ENCODE data around the gene ZNF280D. TPM values are rescaled to one million over a fixed set of nuclear protein-coding genes. Genes with fewer than 3 reads are reported as not detected.

ZNF280D gene
- total and polyA plus RNA-seq, 2 donors (not counting 1 experiment from before 2014, with no cell fraction given): 11.9 to 37.7 TPM

DNA sequence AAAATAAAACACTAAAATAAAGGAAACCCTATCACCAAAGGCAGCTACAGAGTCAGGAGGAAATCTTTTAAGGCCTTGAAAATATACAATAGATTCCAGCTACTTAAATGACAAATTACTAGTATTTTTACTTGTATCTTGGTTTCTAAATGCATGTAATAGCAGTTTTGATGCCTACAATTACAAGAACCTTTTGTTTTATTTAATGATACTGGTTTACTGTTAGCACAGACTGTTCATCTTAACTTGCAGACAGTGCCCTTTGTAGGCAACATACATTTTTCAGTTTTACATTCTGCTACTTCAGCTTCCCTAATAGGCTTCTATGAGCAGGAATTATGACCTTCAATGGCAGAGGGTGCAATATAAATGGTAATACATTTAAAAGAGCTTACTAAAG, 54.1 kb downstream of the ZNF280D start:
- no peaks in the 10 kb centered on the region for H3K27me3 ChIP-seq (ENCODE audit: control insufficient read depth, insufficient read depth, low read length)
- no peak overlapping the region for H3K27ac ChIP-seq (ENCODE audit: insufficient read depth, low read length)
- H3K79me2 ChIP-seq (ENCODE audit: control insufficient read depth, insufficient read depth, low read length): no peaks in the 10 kb centered on the region
- no peak overlapping the region for H3K4me3 ChIP-seq (replicated peaks in 1 of 4; ENCODE audit: control extremely low read depth in 1 of 4, insufficient read depth in 1 of 4, low read depth in 3 of 4, low read length in 4 of 4)
- peaks cover 2% of the 10 kb centered on the region for H3K36me3 ChIP-seq (ENCODE audit: control insufficient read depth, insufficient read depth, low read length)
- no peaks in the 10 kb centered on the region for H3K9me3 ChIP-seq (ENCODE audit: control insufficient read depth, insufficient read depth, low read depth, low read length)
- H2AFZ ChIP-seq (ENCODE audit: low read length): no peak overlapping the region
- TF ChIP-seq EZH2 (IDR thresholded peaks at IDR 0.05; ENCODE audit: low read length, missing control alignments): no peak
- TF ChIP-seq, protein P1, sequence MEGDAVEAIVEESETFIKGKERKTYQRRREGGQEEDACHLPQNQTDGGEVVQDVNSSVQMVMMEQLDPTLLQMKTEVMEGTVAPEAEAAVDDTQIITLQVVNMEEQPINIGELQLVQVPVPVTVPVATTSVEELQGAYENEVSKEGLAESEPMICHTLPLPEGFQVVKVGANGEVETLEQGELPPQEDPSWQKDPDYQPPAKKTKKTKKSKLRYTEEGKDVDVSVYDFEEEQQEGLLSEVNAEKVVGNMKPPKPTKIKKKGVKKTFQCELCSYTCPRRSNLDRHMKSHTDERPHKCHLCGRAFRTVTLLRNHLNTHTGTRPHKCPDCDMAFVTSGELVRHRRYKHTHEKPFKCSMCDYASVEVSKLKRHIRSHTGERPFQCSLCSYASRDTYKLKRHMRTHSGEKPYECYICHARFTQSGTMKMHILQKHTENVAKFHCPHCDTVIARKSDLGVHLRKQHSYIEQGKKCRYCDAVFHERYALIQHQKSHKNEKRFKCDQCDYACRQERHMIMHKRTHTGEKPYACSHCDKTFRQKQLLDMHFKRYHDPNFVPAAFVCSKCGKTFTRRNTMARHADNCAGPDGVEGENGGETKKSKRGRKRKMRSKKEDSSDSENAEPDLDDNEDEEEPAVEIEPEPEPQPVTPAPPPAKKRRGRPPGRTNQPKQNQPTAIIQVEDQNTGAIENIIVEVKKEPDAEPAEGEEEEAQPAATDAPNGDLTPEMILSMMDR (conservative IDR thresholded peaks at IDR 0.05 in 1 of 2, IDR thresholded peaks at IDR 0.05 in 1 of 2; ENCODE audit: low read depth in 1 of 2, low read length in 2 of 2): no peak
- H3K9ac ChIP-seq (ENCODE audit: insufficient read depth, low read length): no peak overlapping the region
- H3K4me2 ChIP-seq (ENCODE audit: extremely low read depth, insufficient read depth, low read length): no peak overlapping the region
- H4K20me1 ChIP-seq (ENCODE audit: control insufficient read depth, extremely low read depth, insufficient read depth, low read length): no peaks in the 10 kb centered on the region
- H3K4me1 ChIP-seq (ENCODE audit: control insufficient read depth, extremely low read depth, insufficient read depth, low read length): no peaks in the 10 kb centered on the region
- DNase-seq (ENCODE audit: low read depth in 2 of 2): no peak

GRCh38 chr15:56678571-56678970, 54.7 kb downstream of the ZNF280D start:
- no peak for DNase-seq (ENCODE audit: low read depth in 2 of 2)
- H3K9ac ChIP-seq (ENCODE audit: insufficient read depth, low read length): no peak overlapping the region
- no peaks in the 10 kb centered on the region for H3K4me1 ChIP-seq (ENCODE audit: control insufficient read depth, extremely low read depth, insufficient read depth, low read length)
- H3K27me3 ChIP-seq (ENCODE audit: control insufficient read depth, insufficient read depth, low read length): no peaks in the 10 kb centered on the region
- H3K4me2 ChIP-seq (ENCODE audit: extremely low read depth, insufficient read depth, low read length): no peak overlapping the region
- no peak for TF ChIP-seq EZH2 (IDR thresholded peaks at IDR 0.05; ENCODE audit: low read length, missing control alignments)
- TF ChIP-seq, protein P1 (conservative IDR thresholded peaks at IDR 0.05 in 1 of 2, IDR thresholded peaks at IDR 0.05 in 1 of 2; ENCODE audit: low read depth in 1 of 2, low read length in 2 of 2): no peak
- H3K36me3 ChIP-seq (ENCODE audit: control insufficient read depth, insufficient read depth, low read length): peaks cover 2% of the 10 kb centered on the region
- no peaks in the 10 kb centered on the region for H3K79me2 ChIP-seq (ENCODE audit: control insufficient read depth, insufficient read depth, low read length)
- H4K20me1 ChIP-seq (ENCODE audit: control insufficient read depth, extremely low read depth, insufficient read depth, low read length): no peaks in the 10 kb centered on the region
- H3K4me3 ChIP-seq (replicated peaks in 1 of 4; ENCODE audit: control extremely low read depth in 1 of 4, insufficient read depth in 1 of 4, low read depth in 3 of 4, low read length in 4 of 4): no peak overlapping the region
- no peak overlapping the region for H2AFZ ChIP-seq (ENCODE audit: low read length)
- no peaks in the 10 kb centered on the region for H3K9me3 ChIP-seq (ENCODE audit: control insufficient read depth, insufficient read depth, low read depth, low read length)
- no peak overlapping the region for H3K27ac ChIP-seq (ENCODE audit: insufficient read depth, low read length)

DNA sequence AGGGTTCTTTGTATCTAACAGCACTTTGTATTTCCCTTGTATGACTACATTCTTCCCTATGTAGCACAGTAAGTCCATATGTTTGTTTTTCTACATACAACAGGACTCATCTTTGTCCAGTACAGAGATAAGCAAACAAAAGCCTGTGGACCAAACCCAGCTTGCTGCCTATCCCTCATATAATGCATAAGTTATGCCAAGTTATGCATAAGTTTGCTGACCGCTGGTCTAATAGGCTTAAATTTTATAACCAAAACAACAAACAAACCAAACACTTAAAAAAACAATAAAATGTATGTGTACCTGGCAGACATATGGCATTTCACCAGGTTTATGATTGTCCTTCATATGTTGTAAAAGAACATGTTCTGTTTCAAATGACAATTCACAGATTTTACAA, 56.0 kb downstream of the ZNF280D start:
- H3K9ac ChIP-seq (ENCODE audit: insufficient read depth, low read length): no peak overlapping the region
- H3K9me3 ChIP-seq (ENCODE audit: control insufficient read depth, insufficient read depth, low read depth, low read length): no peaks in the 10 kb centered on the region
- no peaks in the 10 kb centered on the region for H3K4me1 ChIP-seq (ENCODE audit: control insufficient read depth, extremely low read depth, insufficient read depth, low read length)
- no peak overlapping the region for H3K4me3 ChIP-seq (replicated peaks in 1 of 4; ENCODE audit: control extremely low read depth in 1 of 4, insufficient read depth in 1 of 4, low read depth in 3 of 4, low read length in 4 of 4)
- TF ChIP-seq, protein P1 (conservative IDR thresholded peaks at IDR 0.05 in 1 of 2, IDR thresholded peaks at IDR 0.05 in 1 of 2; ENCODE audit: low read depth in 1 of 2, low read length in 2 of 2): no peak
- no peak for TF ChIP-seq EZH2 (IDR thresholded peaks at IDR 0.05; ENCODE audit: low read length, missing control alignments)
- H3K36me3 ChIP-seq (ENCODE audit: control insufficient read depth, insufficient read depth, low read length): peaks cover 2% of the 10 kb centered on the region
- H3K27ac ChIP-seq (ENCODE audit: insufficient read depth, low read length): no peak overlapping the region
- no peaks in the 10 kb centered on the region for H4K20me1 ChIP-seq (ENCODE audit: control insufficient read depth, extremely low read depth, insufficient read depth, low read length)
- no peaks in the 10 kb centered on the region for H3K27me3 ChIP-seq (ENCODE audit: control insufficient read depth, insufficient read depth, low read length)
- no peaks in the 10 kb centered on the region for H3K79me2 ChIP-seq (ENCODE audit: control insufficient read depth, insufficient read depth, low read length)
- H2AFZ ChIP-seq (ENCODE audit: low read length): no peak overlapping the region
- H3K4me2 ChIP-seq (ENCODE audit: extremely low read depth, insufficient read depth, low read length): no peak overlapping the region
- DNase-seq (ENCODE audit: low read depth in 2 of 2): no peak
